H9 (cell line): Measurements from ENCODE around the gene DPP3. TPM values are rescaled to one million over a fixed set of nuclear protein-coding genes. Genes with fewer than 3 reads are reported as not detected.

Experiments used
- DNase-seq: peaks from one replicate; pipeline ENCODE4 v3.0.0-alpha.2; 2017
- H2AFZ ChIP-seq: one replicate; pipeline ENCODE4 v1.6.1; 2013; ENCODE audit warnings: mild to moderate bottlenecking, low read length, control low read depth, moderate library complexity
- H2AK5ac ChIP-seq: 2 replicates; pipeline ENCODE4 v1.6.1; 2013; ENCODE audit warnings: low read length, control low read depth, mixed read lengths; ENCODE audit not compliant: insufficient read length
- H2BK120ac ChIP-seq: one replicate; pipeline ENCODE4 v1.6.1; 2013; ENCODE audit warnings: low read depth, mild to moderate bottlenecking, low read length, control low read depth, inconsistent platforms; ENCODE audit not compliant: poor library complexity, severe bottlenecking
- H2BK12ac ChIP-seq: 2 replicates; pipeline ENCODE4 v1.6.1; 2013; ENCODE audit warnings: low read length, control low read depth, mixed read lengths, low read depth; ENCODE audit not compliant: insufficient read length
- H2BK15ac ChIP-seq: 2 replicates; pipeline ENCODE4 v1.6.1; 2013; ENCODE audit warnings: low read depth, low read length, control low read depth
- H2BK20ac ChIP-seq: one replicate; pipeline ENCODE4 v1.6.1; 2013; ENCODE audit warnings: low read depth, mild to moderate bottlenecking, low read length, control low read depth, inconsistent platforms; ENCODE audit not compliant: poor library complexity, severe bottlenecking
- H2BK5ac ChIP-seq: 2 replicates; pipeline ENCODE4 v1.6.1; 2013; ENCODE audit warnings: low read length, control low read depth, mixed read lengths; ENCODE audit not compliant: insufficient read length
- H3K14ac ChIP-seq: 2 replicates; pipeline ENCODE4 v1.6.1; 2013; ENCODE audit warnings: low read length, control low read depth; ENCODE audit not compliant: insufficient read depth
- H3K18ac ChIP-seq: 2 replicates; pipeline ENCODE4 v1.6.1; 2013; ENCODE audit warnings: low read depth, mild to moderate bottlenecking, mixed read lengths, low read length, control low read depth; ENCODE audit not compliant: insufficient read length
- H3K23ac ChIP-seq: 2 replicates; pipeline ENCODE4 v1.6.1; 2013; ENCODE audit warnings: low read length, control low read depth, mixed read lengths, low read depth; ENCODE audit not compliant: insufficient read length
- H3K23me2 ChIP-seq: 2 replicates; pipeline ENCODE4 v1.6.1; 2013; ENCODE audit warnings: low read depth, mild to moderate bottlenecking, mixed read lengths, low read length, control low read depth; ENCODE audit not compliant: insufficient read length, poor library complexity, severe bottlenecking
- H3K27ac ChIP-seq: 2 replicates; pipeline ENCODE4 v1.5.1; 2013; ENCODE audit warnings: low read length, control low read depth, mixed read lengths, low read depth; ENCODE audit not compliant: insufficient read length
- H3K27me3 ChIP-seq: 2 replicates; pipeline ENCODE4 v1.6.1; 2013; ENCODE audit warnings: low read length, control low read depth, inconsistent platforms; ENCODE audit not compliant: insufficient read depth
- H3K4ac ChIP-seq: 2 replicates; pipeline ENCODE4 v1.6.1; 2013; ENCODE audit warnings: low read depth, mild to moderate bottlenecking, control low read depth, inconsistent platforms, low read length, moderate library complexity
- H3K4me1 ChIP-seq: 2 replicates; pipeline ENCODE4 v1.6.1; 2013; ENCODE audit warnings: low read length, control low read depth, inconsistent platforms; ENCODE audit not compliant: insufficient read depth
- H3K4me2 ChIP-seq: 2 replicates; pipeline ENCODE4 v1.6.1; 2013; ENCODE audit warnings: low read length, control low read depth, mixed read lengths; ENCODE audit not compliant: insufficient read length, insufficient read depth
- H3K56ac ChIP-seq: 2 replicates; pipeline ENCODE4 v1.6.1; 2013; ENCODE audit warnings: low read depth, mild to moderate bottlenecking, mixed read lengths, low read length, control low read depth; ENCODE audit not compliant: insufficient read length
- H3K79me1 ChIP-seq: 2 replicates; pipeline ENCODE4 v1.6.1; 2013; ENCODE audit warnings: low read depth, mild to moderate bottlenecking, moderate library complexity, low read length, control low read depth, inconsistent platforms; ENCODE audit not compliant: insufficient read depth, poor library complexity, severe bottlenecking
- H3K79me2 ChIP-seq: 2 replicates; pipeline ENCODE4 v1.6.1; 2013; ENCODE audit warnings: low read length, control low read depth, inconsistent platforms; ENCODE audit not compliant: insufficient read depth
- H3K9ac ChIP-seq: 2 replicates; pipeline ENCODE4 v1.6.1; 2013; ENCODE audit warnings: low read length, control low read depth, mixed read lengths; ENCODE audit not compliant: insufficient read length; ENCODE audit errors: extremely low read depth
- H3K9me3 ChIP-seq: one replicate; pipeline ENCODE4 v1.6.1; 2013; ENCODE audit warnings: low read depth, low read length, inconsistent platforms; ENCODE audit not compliant: control insufficient read depth
- H3T11ph ChIP-seq: one replicate; pipeline ENCODE4 v1.6.1; 2013; ENCODE audit warnings: mild to moderate bottlenecking, low read length, control low read depth, inconsistent platforms
- H4K20me1 ChIP-seq: one replicate; pipeline ENCODE4 v1.6.1; 2013; ENCODE audit not compliant: control insufficient read depth, insufficient read length, insufficient read depth
- H4K5ac ChIP-seq: 2 replicates; pipeline ENCODE4 v1.6.1; 2013; ENCODE audit warnings: low read depth, mild to moderate bottlenecking, mixed read lengths, low read length, control low read depth; ENCODE audit not compliant: insufficient read length
- H4K8ac ChIP-seq: replicated peaks from 2 replicates; pipeline ENCODE4 v1.6.1; 2013; ENCODE audit warnings: low read length, control low read depth, mixed read lengths, low read depth; ENCODE audit not compliant: insufficient read length
- H4K91ac ChIP-seq: 2 replicates; pipeline ENCODE4 v1.6.1; 2013; ENCODE audit warnings: low read depth, mild to moderate bottlenecking, moderate library complexity, mixed read lengths, low read length, control low read depth; ENCODE audit not compliant: insufficient read length
- H3K27ac Mint-ChIP-seq, 3 experiments: 2 replicates in 2 of 3; 3 replicates in 1 of 3; pipeline ENCODE4 v1.8.0; 2020 to 2021; ENCODE audit warnings: mixed read lengths in 3 of 3, mild to moderate bottlenecking in 1 of 3, moderate library complexity in 1 of 3
- H3K27me3 Mint-ChIP-seq: 2 replicates; pipeline ENCODE4 v1.8.0; 2021; ENCODE audit warnings: low read depth, mild to moderate bottlenecking, moderate library complexity, mixed read lengths
- H3K36me3 Mint-ChIP-seq, 3 experiments: 2 replicates in 2 of 3; 3 replicates in 1 of 3; pipeline ENCODE4 v1.8.0; 2020 to 2021; ENCODE audit warnings: low read depth in 3 of 3, mixed read lengths in 3 of 3; ENCODE audit not compliant: insufficient read depth in 1 of 3
- H3K4me1 Mint-ChIP-seq, 2 experiments: 2 replicates each; pipeline ENCODE4 v1.8.0; 2020; ENCODE audit warnings: mixed read lengths in 2 of 2
- H3K4me3 Mint-ChIP-seq, 2 experiments: 2 replicates in 1 of 2; 3 replicates in 1 of 2; pipeline ENCODE4 v1.8.0; 2020 to 2021; ENCODE audit warnings: mild to moderate bottlenecking in 2 of 2, mixed read lengths in 2 of 2, moderate library complexity in 1 of 2
- H3K9me3 Mint-ChIP-seq, 2 experiments: 2 replicates in 1 of 2; 3 replicates in 1 of 2; pipeline ENCODE4 v1.8.0; 2020; ENCODE audit warnings: mild to moderate bottlenecking in 2 of 2, mixed read lengths in 2 of 2, moderate library complexity in 1 of 2
- WGBS: extraction: QIAGEN DNeasy Blood & Tissue Kit; methylation state at CpG from one replicate; pipeline ENCODE4 v1.1.7; 2013; ENCODE audit warnings: missing lambda C conversion rate, low lambda C conversion rate, mixed read lengths; ENCODE audit not compliant: insufficient read length; ENCODE audit errors: extremely low coverage; 5-methylcytosine and 5-hydroxymethylcytosine counted together
- total RNA-seq: library from RNA; stranded (reverse); gene quantifications from 2 replicates; pipeline ENCODE4 v1.2.1, GENCODE V29; 2021
- TF ChIP-seq, protein P1 (sequence below): fragments of 200-600 bp; sonication (generic); conservative IDR thresholded peaks from 3 replicates; pipeline ENCODE4 v1.8.0; 2021; ENCODE audit warnings: antibody characterized with exemption, mild to moderate bottlenecking

The DPP3 gene
- total RNA-seq, 1 experiment from 2014 or later = 85.3 TPM

GRCh38 chr11:66484806-66485380 is 4.7 kb downstream of the DPP3 start:
- Histone ChIP-seq H3K79me2 (no peaks in the 10 kb centered on the region), H3K23me2 (peaks cover 4% of the 10 kb centered on the region), H3K4me2 (no peak overlapping the region), H3K9ac (no peak overlapping the region), H3K9me3 (no peaks in the 10 kb centered on the region), H2AFZ (no peak overlapping the region), H3K4me1 (no peaks in the 10 kb centered on the region), H3K23ac (no peak overlapping the region), H2AK5ac (no peak overlapping the region), H3K4ac (no peak overlapping the region), H3K14ac (no peak overlapping the region), H4K20me1 (no peaks in the 10 kb centered on the region), H4K5ac (no peak overlapping the region), H3K18ac (no peak overlapping the region), H4K8ac (no peak overlapping the region), H2BK15ac (no peak overlapping the region), H3T11ph (no peak overlapping the region), H2BK20ac (no peak overlapping the region), H2BK5ac (no peak overlapping the region), H3K79me1 (no peaks in the 10 kb centered on the region), H3K27ac (no peak overlapping the region), H4K91ac (no peak overlapping the region), H3K27me3 (no peaks in the 10 kb centered on the region), H2BK12ac (no peak overlapping the region), H3K56ac (no peak overlapping the region), H2BK120ac (no peak overlapping the region)
- no CpG with 5 or more reads among the region's 7 CpGs for WGBS
- DNase-seq = no peak
- TF ChIP-seq, protein P1, sequence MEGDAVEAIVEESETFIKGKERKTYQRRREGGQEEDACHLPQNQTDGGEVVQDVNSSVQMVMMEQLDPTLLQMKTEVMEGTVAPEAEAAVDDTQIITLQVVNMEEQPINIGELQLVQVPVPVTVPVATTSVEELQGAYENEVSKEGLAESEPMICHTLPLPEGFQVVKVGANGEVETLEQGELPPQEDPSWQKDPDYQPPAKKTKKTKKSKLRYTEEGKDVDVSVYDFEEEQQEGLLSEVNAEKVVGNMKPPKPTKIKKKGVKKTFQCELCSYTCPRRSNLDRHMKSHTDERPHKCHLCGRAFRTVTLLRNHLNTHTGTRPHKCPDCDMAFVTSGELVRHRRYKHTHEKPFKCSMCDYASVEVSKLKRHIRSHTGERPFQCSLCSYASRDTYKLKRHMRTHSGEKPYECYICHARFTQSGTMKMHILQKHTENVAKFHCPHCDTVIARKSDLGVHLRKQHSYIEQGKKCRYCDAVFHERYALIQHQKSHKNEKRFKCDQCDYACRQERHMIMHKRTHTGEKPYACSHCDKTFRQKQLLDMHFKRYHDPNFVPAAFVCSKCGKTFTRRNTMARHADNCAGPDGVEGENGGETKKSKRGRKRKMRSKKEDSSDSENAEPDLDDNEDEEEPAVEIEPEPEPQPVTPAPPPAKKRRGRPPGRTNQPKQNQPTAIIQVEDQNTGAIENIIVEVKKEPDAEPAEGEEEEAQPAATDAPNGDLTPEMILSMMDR = no peak
- Mint-ChIP-seq H3K9me3 (no peaks in the 10 kb centered on the region), H3K4me1 (peaks cover 4 to 7% of the 10 kb centered on the region in 2 experiments), H3K27me3 (no peaks in the 10 kb centered on the region), H3K4me3 (no peak overlapping the region), H3K36me3 (peaks cover 0 to 62% (median 45%) of the 10 kb centered on the region in 3 experiments; a peak in 6 of 7 replicates), H3K27ac (no peak overlapping the region; a peak in 1 of 7 replicates)
